HG02642 (cell line): Measurements from ENCODE around the gene RHOB.

Experiments used
- ATAC-seq: cut with Tn5 transposase; IDR thresholded peaks from one replicate; pipeline ENCODE4 v1.9.1; 2021; ENCODE audit warnings: mild to moderate bottlenecking; ENCODE audit not compliant: unreplicated experiment, poor library complexity

Gene RHOB

GRCh38 chr2:20421988-20422370 is 24.9 kb upstream of the RHOB start:
- ATAC-seq = no peak

GRCh38 chr2:20422402-20423271 is 24.2 kb upstream of the RHOB start:
- no peak for ATAC-seq

GRCh38 chr2:20423359-20423758 is 23.5 kb upstream of the RHOB start:
- ATAC-seq = no peak

- ATAC-seq = no peak
Measured at GRCh38 chr2:20423847-20424246, 23.0 kb upstream of the RHOB start.

GRCh38 chr2:20424300-20425290 is 22.3 kb upstream of the RHOB start:
- peak; percentile 66 for ATAC-seq

- ATAC-seq = no peak
Measured at GRCh38 chr2:20425371-20425881, 21.4 kb upstream of the RHOB start.

GRCh38 chr2:20425884-20426283 is 21.0 kb upstream of the RHOB start:
- no peak for ATAC-seq

- no peak for ATAC-seq
Measured at GRCh38 chr2:20427931-20428526, 18.8 kb upstream of the RHOB start.

- ATAC-seq = no peak
Measured at GRCh38 chr2:20428717-20429490, 18.0 kb upstream of the RHOB start.

GRCh38 chr2:20429528-20429927 is 17.3 kb upstream of the RHOB start:
- peak; percentile 75 for ATAC-seq

GRCh38 chr2:20430035-20430434 is 16.8 kb upstream of the RHOB start:
- no peak for ATAC-seq

- ATAC-seq = peak; percentile 41
Measured at GRCh38 chr2:20430461-20431300, 16.2 kb upstream of the RHOB start.

GRCh38 chr2:20431301-20431698 is 15.6 kb upstream of the RHOB start:
- no peak for ATAC-seq

GRCh38 chr2:20431772-20432171 is 15.1 kb upstream of the RHOB start:
- ATAC-seq = no peak

GRCh38 chr2:20432714-20433113 is 14.2 kb upstream of the RHOB start:
- ATAC-seq = no peak

GRCh38 chr2:20433249-20433648 is 13.6 kb upstream of the RHOB start:
- ATAC-seq = no peak

- ATAC-seq = no peak
Measured at GRCh38 chr2:20433946-20434553, 12.8 kb upstream of the RHOB start.

GRCh38 chr2:20434588-20435294 is 12.1 kb upstream of the RHOB start:
- ATAC-seq = no peak
